Measurements from ENCODE around the gene UAP1L1. TPM values are rescaled to one million over a fixed set of nuclear protein-coding genes. Genes with fewer than 3 reads are reported as not detected.

UAP1L1 gene, protein sequence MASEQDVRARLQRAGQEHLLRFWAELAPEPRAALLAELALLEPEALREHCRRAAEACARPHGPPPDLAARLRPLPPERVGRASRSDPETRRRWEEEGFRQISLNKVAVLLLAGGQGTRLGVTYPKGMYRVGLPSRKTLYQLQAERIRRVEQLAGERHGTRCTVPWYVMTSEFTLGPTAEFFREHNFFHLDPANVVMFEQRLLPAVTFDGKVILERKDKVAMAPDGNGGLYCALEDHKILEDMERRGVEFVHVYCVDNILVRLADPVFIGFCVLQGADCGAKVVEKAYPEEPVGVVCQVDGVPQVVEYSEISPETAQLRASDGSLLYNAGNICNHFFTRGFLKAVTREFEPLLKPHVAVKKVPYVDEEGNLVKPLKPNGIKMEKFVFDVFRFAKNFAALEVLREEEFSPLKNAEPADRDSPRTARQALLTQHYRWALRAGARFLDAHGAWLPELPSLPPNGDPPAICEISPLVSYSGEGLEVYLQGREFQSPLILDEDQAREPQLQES
- total RNA-seq, result 2.6 and 2.9 TPM in 2 replicates
- long read RNA-seq, partial matches to known transcripts, result 0 of 1 reads
- long read RNA-seq, other reads (novel, unspliced or antisense), result 1 of 1 reads

DNA sequence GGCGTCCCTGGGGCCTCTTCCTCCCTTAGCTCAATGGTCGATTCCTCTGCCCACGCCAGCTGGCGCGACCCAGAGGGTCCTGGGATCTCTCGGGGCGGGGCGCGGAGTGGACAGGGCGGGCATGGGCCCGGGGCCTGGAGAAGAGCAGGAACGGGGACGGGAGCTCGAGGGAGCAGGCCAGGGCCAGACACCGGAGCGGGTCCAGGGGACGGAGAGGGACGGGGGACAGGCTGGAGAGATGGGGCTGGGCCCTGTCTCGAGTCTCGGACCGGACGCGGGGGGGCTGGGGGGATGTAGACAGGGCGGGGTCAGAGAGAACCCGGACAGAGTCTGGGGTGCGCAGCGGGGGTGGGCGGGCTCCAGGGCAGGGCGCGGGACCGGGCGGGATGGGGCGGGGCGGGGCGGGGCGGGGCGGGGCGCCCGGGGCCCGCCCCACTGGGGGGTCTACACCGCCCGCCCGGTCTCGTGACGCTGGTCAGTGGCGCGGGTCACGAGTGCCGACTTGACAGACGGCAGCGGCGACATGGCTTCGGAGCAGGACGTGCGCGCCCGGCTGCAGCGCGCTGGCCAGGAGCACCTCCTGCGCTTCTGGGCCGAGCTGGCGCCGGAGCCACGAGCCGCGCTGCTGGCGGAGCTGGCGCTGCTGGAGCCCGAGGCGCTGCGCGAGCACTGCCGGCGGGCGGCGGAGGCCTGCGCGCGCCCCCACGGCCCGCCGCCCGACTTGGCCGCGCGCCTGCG is at the start of gene UAP1L1:
TSS of gene UAP1L1 (plus strand) at position 508 of the 738 bp plus-strand sequence. CDS start at position 524, 16 bp downstream.
- H3K27ac Mint-ChIP-seq (ENCODE audit: unreplicated experiment), result no peak within 1 kb of the TSS
- H3K4me3 Mint-ChIP-seq, result peak within 1 kb of the TSS; percentile 49
- TF ChIP-seq, protein P1, sequence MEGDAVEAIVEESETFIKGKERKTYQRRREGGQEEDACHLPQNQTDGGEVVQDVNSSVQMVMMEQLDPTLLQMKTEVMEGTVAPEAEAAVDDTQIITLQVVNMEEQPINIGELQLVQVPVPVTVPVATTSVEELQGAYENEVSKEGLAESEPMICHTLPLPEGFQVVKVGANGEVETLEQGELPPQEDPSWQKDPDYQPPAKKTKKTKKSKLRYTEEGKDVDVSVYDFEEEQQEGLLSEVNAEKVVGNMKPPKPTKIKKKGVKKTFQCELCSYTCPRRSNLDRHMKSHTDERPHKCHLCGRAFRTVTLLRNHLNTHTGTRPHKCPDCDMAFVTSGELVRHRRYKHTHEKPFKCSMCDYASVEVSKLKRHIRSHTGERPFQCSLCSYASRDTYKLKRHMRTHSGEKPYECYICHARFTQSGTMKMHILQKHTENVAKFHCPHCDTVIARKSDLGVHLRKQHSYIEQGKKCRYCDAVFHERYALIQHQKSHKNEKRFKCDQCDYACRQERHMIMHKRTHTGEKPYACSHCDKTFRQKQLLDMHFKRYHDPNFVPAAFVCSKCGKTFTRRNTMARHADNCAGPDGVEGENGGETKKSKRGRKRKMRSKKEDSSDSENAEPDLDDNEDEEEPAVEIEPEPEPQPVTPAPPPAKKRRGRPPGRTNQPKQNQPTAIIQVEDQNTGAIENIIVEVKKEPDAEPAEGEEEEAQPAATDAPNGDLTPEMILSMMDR (conservative IDR thresholded peaks at IDR 0.05), result no peak
- H3K27me3 Mint-ChIP-seq (ENCODE audit: low read depth), result peaks cover 73% of the 10 kb centered on the region
- no peaks in the 10 kb centered on the region for H3K36me3 Mint-ChIP-seq (ENCODE audit: low read depth)
- no peak for DNase-seq (ENCODE audit: low read depth, low spot score)
- no peaks in the 10 kb centered on the region for H3K4me1 Mint-ChIP-seq
- H3K9me3 Mint-ChIP-seq, result no peaks in the 10 kb centered on the region

DNA sequence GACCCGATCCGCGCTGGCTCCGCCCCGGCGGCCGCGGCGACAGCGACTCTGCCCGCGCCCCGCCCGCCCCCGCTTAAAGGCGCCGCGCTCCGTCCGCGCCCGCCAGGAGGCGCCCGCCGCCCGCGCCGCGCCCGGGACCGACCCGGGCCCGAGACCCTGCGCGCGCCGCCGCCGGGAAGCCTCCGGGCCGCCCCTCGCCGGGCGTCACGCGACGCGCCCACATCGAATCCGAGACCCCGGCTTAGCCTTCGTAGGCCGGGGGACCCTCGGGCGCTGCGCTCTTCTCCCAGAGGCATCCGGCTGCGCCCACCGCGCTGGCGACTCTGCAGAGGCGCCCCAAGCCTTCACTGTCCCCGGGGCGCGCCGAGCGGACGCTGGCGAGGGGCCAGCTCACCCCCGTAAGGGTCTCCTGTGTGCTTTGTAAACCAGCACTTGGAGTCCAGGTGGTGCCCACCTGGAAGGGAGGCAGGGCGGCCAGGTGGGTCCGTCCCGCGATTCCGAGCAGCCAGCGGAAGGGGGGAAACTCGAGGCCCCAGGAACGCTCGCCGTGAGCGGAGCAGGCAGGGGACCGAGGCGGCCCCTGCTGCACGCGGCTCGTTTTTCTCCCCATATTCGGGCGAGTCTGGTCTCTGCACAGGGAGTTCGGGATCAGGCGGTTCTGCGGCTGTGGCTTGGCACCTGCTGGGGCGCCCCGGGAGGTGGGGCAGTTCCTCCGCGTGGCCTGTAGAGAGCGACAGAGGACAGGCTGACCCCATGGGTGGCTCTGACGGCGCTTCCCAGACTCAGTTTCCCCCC is 48.9 kb upstream of the UAP1L1 start:
- Mint-ChIP-seq H3K4me3 (peak overlapping the region; percentile 76), H3K27me3 (ENCODE audit: low read depth) (no peaks in the 10 kb centered on the region), H3K9me3 (no peaks in the 10 kb centered on the region), H3K4me1 (peaks cover 8% of the 10 kb centered on the region), H3K36me3 (ENCODE audit: low read depth) (no peaks in the 10 kb centered on the region), H3K27ac (ENCODE audit: unreplicated experiment) (no peak overlapping the region)
- DNase-seq (ENCODE audit: low read depth, low spot score), result peak; percentile 57
- TF ChIP-seq, protein P1 (conservative IDR thresholded peaks at IDR 0.05), result peak; percentile 33

DNA sequence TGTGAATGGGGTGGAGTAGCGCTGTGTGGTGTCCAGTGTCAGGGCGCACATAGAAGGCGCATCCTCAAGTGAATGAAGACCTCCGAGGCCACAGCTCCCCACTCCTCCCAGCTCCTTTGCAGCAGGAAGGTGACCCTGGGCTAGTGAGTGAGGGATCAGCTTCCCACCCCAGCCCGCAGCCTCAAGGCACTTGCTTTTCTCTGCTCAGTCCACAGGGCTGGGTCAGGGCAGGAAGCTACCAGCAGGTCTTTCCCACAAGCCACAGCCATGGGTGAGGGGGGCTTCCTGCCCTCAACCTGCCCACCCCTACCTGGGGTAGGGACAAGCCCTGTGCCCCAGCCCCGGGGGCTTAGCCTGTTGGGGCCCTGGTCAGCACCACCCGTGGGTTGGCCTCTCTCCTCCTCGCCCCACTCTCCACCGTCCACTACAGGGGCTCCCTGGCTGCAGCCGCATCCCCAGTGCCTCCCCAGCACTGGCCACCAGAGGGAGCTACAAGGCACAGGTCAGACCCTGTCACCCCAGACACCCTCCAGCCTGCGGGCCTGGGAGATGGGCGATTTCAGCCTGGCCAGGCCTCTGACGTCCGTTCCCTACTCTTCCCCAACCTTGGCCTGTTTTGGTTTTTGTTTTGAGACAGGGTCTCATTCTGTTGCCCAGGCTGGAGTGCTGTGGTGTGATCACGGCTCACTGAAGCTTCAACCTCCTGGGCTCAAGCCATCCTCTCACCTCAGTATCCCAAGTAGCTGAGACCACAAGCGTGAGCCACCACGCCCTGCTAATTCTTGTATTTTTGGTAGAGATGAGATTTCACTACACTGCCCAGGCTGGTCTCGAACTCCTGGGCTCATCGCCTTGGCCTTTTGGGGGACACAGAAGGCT is 48.0 kb upstream of the UAP1L1 start:
- peaks cover 8% of the 10 kb centered on the region for H3K4me1 Mint-ChIP-seq
- no peaks in the 10 kb centered on the region for H3K27me3 Mint-ChIP-seq (ENCODE audit: low read depth)
- H3K4me3 Mint-ChIP-seq, result peak overlapping the region; percentile 76
- TF ChIP-seq, protein P1 (conservative IDR thresholded peaks at IDR 0.05), result peak; percentile 85
- H3K36me3 Mint-ChIP-seq (ENCODE audit: low read depth), result no peaks in the 10 kb centered on the region
- H3K9me3 Mint-ChIP-seq, result no peaks in the 10 kb centered on the region
- no peak overlapping the region for H3K27ac Mint-ChIP-seq (ENCODE audit: unreplicated experiment)
- peak; percentile 89 for DNase-seq (ENCODE audit: low read depth, low spot score)

DNA sequence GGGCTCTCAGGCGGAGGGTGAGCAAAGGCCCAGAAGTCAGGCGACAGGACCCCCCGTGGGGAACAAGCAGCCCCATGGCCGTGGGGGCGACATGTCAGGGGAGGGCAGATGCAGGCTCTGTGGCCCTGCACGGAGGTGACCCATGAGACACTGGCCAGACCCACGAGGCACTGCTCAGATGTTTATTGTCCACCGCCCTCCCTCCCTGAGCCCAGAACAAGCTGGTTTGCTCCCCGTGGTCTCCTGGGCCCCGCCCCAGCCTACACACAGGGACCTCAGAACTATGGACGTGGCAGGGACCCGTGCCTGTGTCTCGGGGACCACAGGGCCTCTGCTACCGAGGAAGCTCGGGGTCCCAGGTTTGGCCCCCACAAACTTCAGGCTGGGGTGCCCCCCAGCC is 47.3 kb upstream of the UAP1L1 start:
- H3K9me3 Mint-ChIP-seq, result no peaks in the 10 kb centered on the region
- H3K36me3 Mint-ChIP-seq (ENCODE audit: low read depth), result no peaks in the 10 kb centered on the region
- TF ChIP-seq, protein P1 (conservative IDR thresholded peaks at IDR 0.05), result no peak
- H3K27me3 Mint-ChIP-seq (ENCODE audit: low read depth), result no peaks in the 10 kb centered on the region
- peak overlapping the region; percentile 76 for H3K4me3 Mint-ChIP-seq
- peaks cover 8% of the 10 kb centered on the region for H3K4me1 Mint-ChIP-seq
- DNase-seq (ENCODE audit: low read depth, low spot score), result no peak
- no peak overlapping the region for H3K27ac Mint-ChIP-seq (ENCODE audit: unreplicated experiment)
